Thyroid gland (tissue), 4 donors: ENCODE results near the gene ACD.

ENCODE experiments used
- POLR2A ChIP-seq, 2 donors: fragments of 450-650 bp; IDR thresholded peaks; one replicate each; pipeline ENCODE4 v1.6.1; 2017; ENCODE audit warnings: antibody characterized with exemption in 2 of 2, mild to moderate bottlenecking in 2 of 2, moderate library complexity in 1 of 2
- TF ChIP-seq, protein P1 (sequence below), 6 experiments: fragments of 200-600 bp in 3 of 6; fragments of 450-650 bp in 3 of 6; sonication (generic) in 3 of 6; IDR thresholded peaks; one replicate each; pipeline ENCODE4 v1.5.1; 2016 to 2019; ENCODE audit warnings: antibody characterized with exemption in 6 of 6, mild to moderate bottlenecking in 2 of 6, inconsistent platforms in 1 of 6, moderate library complexity in 1 of 6

DNA sequence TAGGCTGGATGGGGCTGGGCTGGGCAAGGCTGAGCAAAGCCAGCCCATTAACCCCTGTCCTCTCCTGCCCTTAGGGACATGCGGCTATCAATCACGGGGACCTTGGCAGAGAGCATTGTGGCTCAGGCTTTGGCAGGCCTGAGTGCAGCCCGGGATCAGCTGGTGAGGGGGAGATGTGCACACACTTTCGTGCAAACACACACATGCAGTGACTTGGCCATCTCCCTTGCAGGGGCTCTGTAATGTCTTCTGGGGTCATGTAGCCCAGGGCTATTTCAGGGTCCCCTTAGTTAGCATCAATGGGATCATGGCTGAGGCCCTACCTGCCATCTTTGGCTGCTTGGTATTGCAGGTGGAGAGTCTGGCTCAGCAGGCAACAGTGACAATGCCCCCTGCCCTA, 8.2 kb downstream of the ACD start:
- TF ChIP-seq, protein P1, sequence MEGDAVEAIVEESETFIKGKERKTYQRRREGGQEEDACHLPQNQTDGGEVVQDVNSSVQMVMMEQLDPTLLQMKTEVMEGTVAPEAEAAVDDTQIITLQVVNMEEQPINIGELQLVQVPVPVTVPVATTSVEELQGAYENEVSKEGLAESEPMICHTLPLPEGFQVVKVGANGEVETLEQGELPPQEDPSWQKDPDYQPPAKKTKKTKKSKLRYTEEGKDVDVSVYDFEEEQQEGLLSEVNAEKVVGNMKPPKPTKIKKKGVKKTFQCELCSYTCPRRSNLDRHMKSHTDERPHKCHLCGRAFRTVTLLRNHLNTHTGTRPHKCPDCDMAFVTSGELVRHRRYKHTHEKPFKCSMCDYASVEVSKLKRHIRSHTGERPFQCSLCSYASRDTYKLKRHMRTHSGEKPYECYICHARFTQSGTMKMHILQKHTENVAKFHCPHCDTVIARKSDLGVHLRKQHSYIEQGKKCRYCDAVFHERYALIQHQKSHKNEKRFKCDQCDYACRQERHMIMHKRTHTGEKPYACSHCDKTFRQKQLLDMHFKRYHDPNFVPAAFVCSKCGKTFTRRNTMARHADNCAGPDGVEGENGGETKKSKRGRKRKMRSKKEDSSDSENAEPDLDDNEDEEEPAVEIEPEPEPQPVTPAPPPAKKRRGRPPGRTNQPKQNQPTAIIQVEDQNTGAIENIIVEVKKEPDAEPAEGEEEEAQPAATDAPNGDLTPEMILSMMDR (IDR thresholded peaks at IDR 0.05) = no peak
- TF ChIP-seq POLR2A (IDR thresholded peaks at IDR 0.05) = no peak
